ELR (cell line): ENCODE data around the gene LCMT1.
A peak's percentile ranks its signal among the peaks of the same experiment; 100 is the strongest.
"Not testable (repeated sequence)": the region's sequence is repeated elsewhere in the genome, so short reads cannot be mapped to it uniquely, and the experiment has no call there.

Experiments
- DNase-seq: peaks from one replicate; pipeline ENCODE4 v3.0.0-alpha.2; 2015; ENCODE audit warnings: low read depth

The LCMT1 gene

DNA sequence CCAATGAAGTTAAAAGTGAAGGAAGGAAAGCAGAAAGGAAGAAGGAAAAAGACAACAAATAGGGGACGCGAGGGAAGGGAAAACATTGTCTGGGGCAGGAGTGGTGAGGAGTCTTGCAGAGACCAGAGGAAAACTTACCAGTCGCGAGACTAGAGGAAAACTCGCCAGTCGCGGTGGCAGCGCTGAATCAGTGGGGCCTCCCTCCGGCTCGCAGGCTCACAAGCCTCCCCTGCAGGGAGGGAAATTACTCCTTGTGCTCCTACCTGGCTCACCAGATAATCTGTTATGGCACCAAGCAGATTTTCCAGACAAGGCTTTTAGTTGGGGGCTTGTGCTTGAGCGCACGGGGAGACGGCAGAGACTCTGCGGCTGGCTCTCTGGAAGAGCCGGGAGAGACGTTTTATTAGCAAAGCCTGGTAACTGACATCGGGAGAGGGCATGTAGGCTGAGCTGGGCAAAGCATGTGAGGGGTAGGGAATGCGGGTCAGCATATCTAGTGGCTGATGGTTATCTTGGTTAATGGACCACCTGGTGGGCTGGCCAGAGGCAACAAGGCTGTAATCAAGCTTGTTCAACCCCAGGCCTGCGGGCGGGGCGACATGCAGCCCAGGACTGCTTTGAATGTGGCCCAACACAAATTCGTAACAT lies 37.1 kb downstream of the LCMT1 start:
- DNase-seq, result no peak

GRCh38 chr16:25151996-25152395 lies 40.5 kb downstream of the LCMT1 start:
- peak; percentile 86 for DNase-seq

DNA sequence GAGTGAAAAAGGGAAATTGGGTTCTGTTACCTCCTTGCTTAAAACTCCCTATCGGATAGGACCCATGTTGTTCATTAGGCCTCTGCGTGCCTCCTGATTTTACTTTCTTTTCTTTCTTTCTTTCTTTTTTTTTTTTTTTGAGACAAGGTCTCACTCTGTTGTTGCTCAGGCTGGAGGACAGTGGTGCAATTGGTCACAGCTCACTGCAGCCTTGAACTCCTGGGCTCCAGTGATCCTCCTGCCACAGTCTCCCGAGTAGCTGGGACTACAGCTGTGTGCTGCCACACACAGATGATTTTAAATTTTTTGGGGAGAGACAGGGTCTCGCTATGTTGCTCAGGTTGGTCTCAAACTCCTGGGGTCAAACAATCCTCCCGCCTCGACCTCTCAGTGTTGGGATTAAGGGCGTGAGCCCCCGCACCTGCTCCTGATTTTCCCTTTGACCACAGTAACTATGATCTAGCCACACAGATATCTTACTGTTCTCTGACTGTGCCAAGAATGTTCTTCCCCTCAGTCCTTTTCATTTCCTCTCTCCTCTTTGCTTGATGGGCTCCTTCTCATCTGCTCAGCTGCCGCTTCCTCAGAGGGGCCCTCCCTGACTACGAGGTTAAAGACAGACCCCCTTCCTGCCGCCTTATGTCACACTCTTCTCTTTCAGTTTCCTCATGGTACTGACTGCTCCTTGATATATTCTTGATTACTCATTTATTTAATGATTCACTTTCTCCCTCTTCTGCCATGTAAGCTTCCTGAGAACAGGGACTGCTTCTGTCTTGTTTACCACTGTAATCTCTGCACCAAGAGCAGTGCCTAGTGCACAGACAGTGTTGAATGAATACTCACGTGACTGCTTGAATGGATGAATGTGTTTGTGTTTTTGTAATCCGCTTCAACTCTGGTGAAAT lies 44.3 kb downstream of the LCMT1 start:
- peak; percentile 44 for DNase-seq

- no peak for DNase-seq
These were observed 45.8 kb downstream of the LCMT1 start for GRCh38 chr16:25157271-25157875.

- no peak for DNase-seq
These were observed 46.9 kb downstream of the LCMT1 start for GRCh38 chr16:25158401-25158800.

GRCh38 chr16:25161753-25162367 lies 50.3 kb downstream of the LCMT1 start:
- DNase-seq, result no peak

DNA sequence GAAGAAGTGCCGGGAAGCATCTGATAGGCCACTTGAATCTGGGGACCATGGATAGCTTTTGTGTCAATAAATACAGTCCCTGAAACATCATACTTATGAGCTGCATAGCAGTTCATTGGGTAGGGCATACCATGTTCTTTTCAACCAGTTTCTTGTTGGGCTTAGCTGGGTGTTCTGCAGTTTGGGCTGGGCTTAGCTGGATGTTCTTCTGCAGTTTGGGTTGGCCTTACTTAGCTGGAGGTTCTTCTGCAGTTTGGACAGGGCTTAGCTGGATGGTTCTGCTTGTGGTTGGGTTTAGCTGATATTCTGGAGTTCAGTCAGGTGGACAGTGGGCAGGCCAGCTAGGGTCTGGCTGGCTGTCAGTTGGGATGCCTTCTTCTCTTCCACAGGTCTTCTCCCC lies 52.1 kb downstream of the LCMT1 start:
- no peak for DNase-seq

DNA sequence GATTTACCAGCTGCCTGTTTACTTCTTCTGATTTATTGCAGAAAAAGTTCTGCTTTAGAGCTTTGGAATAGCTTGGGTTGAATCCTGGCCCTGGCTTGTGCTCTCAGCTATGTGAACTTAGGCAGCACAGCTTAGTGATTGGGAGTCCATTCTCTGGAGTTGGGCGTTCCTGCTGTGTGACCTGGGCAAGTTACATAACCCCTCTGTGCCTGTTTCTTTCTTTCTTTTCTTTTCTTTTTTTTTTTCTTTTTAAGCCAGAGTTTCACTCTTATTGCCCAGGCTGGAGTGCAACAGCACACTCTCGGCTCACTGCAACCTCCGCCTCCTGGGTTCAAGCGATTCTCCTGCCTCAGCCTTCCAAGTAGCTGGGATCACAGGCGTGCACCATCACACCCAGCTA lies 53.7 kb downstream of the LCMT1 start:
- no peak for DNase-seq

- DNase-seq, result not testable (repeated sequence)
These were observed 56.4 kb downstream of the LCMT1 start for GRCh38 chr16:25167920-25168319.

GRCh38 chr16:25171390-25171789 lies 59.8 kb downstream of the LCMT1 start:
- DNase-seq, result no peak

- no peak for DNase-seq
These were observed 61.3 kb downstream of the LCMT1 start for GRCh38 chr16:25172831-25173230.

GRCh38 chr16:25174285-25174684 lies 62.7 kb downstream of the LCMT1 start:
- DNase-seq, result no peak

GRCh38 chr16:25176136-25176535 lies 64.6 kb downstream of the LCMT1 start:
- DNase-seq, result no peak

- no peak for DNase-seq
These were observed 65.9 kb downstream of the LCMT1 start for GRCh38 chr16:25177512-25177830.

- DNase-seq, result no peak
These were observed 66.5 kb downstream of the LCMT1 start for GRCh38 chr16:25177831-25178688.

- DNase-seq, result not testable (repeated sequence)
These were observed 69.7 kb downstream of the LCMT1 start for GRCh38 chr16:25181236-25181635.

- peak; percentile 30 for DNase-seq
These were observed 73.2 kb downstream of the LCMT1 start for GRCh38 chr16:25184771-25185170.

DNA sequence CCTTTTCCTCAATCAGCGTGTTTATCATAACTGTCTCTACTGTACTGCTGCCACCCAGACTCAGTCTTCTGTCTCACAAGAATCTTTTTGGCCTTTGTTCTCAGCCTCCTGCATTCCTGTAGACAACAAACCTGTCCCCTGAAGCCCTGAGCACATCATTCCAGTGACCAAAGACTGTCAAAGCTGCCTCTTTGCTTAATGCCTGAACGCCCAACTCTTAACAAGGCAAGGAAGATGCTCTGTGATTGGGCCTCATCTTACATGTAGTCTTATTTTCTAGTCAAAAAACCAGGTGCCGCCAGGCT lies 75.9 kb downstream of the LCMT1 start:
- DNase-seq, result no peak

DNA sequence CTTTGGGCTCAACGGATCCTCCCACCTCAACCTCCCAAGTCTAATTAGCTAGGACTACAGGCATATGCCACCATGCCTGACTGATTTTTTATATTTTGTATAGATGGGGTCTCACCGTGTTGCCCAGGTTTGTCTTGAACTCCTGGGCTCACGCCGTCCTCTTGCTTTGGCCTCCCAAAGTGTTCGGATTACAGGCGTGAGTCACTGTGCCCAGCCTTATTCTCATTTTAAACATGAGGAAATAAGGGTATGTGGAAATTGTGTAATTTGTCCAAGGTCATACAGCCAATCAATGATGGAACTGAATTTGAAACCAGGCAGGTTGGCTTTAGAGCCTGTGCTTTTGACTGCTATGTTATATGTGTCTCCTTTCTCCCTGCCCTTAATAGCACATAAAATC lies 77.8 kb downstream of the LCMT1 start:
- no peak for DNase-seq

- DNase-seq, result peak; percentile 74
These were observed 80.6 kb downstream of the LCMT1 start for GRCh38 chr16:25192096-25192495.

DNA sequence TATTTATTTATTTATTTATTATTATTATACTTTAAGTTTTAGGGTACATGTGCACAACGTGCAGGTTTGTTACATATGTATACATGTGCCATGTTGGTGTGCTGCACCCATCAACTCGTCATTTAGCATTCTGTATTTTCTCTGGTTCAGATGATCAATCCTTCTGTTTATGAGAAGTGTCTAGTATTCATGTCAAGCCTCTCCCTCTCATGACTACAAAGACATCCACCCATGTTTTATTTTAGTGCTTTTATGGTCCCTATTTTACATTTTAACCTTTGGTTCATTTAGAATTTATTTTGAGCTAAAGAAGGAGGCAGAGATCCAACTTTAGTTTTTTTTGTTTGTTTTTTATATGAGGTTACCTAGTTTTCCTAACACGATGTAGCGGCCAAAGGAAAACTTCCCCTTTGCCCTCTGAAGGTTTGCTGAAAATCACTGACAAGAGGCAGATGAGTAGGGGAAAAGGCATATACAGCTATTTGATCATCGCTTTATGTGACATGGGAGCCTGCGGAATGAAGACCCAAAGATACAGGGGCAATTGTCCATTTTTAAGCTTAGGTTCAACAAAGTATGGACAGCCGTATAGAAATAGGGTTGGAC lies 82.8 kb downstream of the LCMT1 start:
- no peak for DNase-seq

- peak; percentile 74 for DNase-seq
These were observed 86.5 kb downstream of the LCMT1 start for GRCh38 chr16:25198021-25198420.
